ENCODE measurements around the gene OXNAD1.

OXNAD1 gene

DNA sequence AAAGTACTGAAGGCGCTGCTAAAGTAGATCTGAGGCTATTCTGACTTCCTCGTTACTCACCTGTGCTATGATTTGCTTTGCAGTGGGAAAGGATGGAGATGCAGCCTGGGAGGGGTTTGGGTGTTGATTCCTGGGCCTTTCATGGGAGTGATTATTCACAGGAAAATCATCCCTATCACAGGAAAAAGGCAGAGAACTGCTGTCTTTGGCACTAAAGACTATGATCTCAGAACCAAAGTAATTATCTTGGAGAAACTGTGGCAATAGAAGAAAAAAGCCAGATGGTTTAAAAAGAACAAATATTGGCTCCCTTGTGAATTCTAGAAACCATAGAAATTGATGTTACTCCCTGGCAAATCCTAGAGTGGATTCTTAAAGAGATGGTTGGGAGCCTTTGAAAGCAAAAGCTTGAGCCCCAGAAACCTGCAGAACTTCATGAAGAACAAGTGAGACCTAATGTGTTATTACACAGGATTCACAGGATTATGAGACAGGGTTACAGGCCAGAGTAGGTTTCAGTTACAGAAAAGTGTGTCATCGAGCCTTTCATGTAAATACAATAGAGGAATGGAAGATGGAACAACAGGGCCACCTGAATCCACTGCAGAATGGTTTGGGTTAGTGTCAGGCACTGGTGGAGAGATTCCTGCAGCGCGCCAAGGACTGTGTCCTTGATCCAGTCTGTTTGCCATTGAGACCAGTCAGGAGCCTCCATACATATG, 85.7 kb downstream of the OXNAD1 start:
- no peaks in the 10 kb centered on the region for H3K27me3 ChIP-seq (ENCODE audit: control insufficient read depth, insufficient read depth, low read length)
- TF ChIP-seq, protein P1, sequence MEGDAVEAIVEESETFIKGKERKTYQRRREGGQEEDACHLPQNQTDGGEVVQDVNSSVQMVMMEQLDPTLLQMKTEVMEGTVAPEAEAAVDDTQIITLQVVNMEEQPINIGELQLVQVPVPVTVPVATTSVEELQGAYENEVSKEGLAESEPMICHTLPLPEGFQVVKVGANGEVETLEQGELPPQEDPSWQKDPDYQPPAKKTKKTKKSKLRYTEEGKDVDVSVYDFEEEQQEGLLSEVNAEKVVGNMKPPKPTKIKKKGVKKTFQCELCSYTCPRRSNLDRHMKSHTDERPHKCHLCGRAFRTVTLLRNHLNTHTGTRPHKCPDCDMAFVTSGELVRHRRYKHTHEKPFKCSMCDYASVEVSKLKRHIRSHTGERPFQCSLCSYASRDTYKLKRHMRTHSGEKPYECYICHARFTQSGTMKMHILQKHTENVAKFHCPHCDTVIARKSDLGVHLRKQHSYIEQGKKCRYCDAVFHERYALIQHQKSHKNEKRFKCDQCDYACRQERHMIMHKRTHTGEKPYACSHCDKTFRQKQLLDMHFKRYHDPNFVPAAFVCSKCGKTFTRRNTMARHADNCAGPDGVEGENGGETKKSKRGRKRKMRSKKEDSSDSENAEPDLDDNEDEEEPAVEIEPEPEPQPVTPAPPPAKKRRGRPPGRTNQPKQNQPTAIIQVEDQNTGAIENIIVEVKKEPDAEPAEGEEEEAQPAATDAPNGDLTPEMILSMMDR (IDR thresholded peaks at IDR 0.05), result no peak
- no peaks in the 10 kb centered on the region for H3K79me2 ChIP-seq
- no peaks in the 10 kb centered on the region for H3K36me3 ChIP-seq (ENCODE audit: control insufficient read depth, insufficient read depth, low read length)
- H3K9me3 ChIP-seq (ENCODE audit: control insufficient read depth, low read length), result no peaks in the 10 kb centered on the region
- no peak overlapping the region for H3K4me3 ChIP-seq (ENCODE audit: low read depth, low read length)
- H3K4me2 ChIP-seq (ENCODE audit: low read length), result no peak overlapping the region
- no peak overlapping the region for H2AFZ ChIP-seq
- H3K4me1 ChIP-seq, result no peaks in the 10 kb centered on the region
- H3K27ac ChIP-seq, result no peak overlapping the region
- no peak overlapping the region for H3K9ac ChIP-seq

DNA sequence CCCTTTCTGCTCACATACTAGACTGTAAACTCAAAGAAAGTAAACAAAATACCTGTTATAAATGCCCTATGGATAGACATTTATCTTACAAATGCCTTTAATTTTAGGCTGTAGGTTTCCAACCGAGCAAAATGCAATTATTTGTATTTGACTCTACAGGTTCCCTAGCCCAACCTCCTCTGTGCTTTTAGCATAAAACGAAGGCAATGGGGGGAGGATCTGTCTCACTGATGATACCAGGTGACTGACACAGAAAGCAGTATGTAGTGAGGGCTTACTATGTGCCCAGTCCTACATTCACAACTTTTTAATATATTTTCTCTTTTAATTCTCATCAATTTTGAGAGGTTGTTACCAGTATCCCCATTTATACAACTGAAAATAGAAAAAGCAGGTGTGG, 87.4 kb downstream of the OXNAD1 start:
- Histone ChIP-seq H3K4me1 (no peaks in the 10 kb centered on the region), H3K27ac (no peak overlapping the region), H2AFZ (no peak overlapping the region), H3K9ac (no peak overlapping the region), H3K27me3 (ENCODE audit: control insufficient read depth, insufficient read depth, low read length) (no peaks in the 10 kb centered on the region), H3K36me3 (ENCODE audit: control insufficient read depth, insufficient read depth, low read length) (no peaks in the 10 kb centered on the region), H3K9me3 (ENCODE audit: control insufficient read depth, low read length) (no peaks in the 10 kb centered on the region), H3K4me2 (ENCODE audit: low read length) (no peak overlapping the region), H3K79me2 (no peaks in the 10 kb centered on the region), H3K4me3 (ENCODE audit: low read depth, low read length) (no peak overlapping the region)
- TF ChIP-seq, protein P1 (IDR thresholded peaks at IDR 0.05), result no peak

DNA sequence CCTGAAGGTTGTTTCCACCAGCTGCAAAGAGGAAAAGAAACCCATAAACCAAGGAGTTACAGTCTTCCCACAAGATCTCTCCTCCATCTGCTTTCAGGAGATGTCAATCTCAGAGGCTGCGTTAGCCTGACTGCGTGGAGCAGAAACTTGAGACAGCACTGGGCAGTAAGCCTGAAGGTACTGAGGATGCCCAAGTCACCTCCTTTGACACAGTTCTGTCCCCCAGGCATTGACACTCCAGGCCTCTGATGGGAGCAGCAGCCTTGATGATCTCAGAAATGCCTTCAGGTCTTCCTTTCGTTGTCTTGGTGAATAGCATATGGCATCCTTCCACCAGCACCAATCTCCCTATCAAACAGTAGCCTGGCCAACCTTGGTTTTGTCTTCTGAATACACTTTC, 89.3 kb downstream of the OXNAD1 start:
- Histone ChIP-seq H3K36me3 (ENCODE audit: control insufficient read depth, insufficient read depth, low read length) (no peaks in the 10 kb centered on the region), H3K79me2 (no peaks in the 10 kb centered on the region), H3K27me3 (ENCODE audit: control insufficient read depth, insufficient read depth, low read length) (no peaks in the 10 kb centered on the region), H3K4me1 (no peaks in the 10 kb centered on the region), H3K4me2 (ENCODE audit: low read length) (no peak overlapping the region), H3K9ac (no peak overlapping the region), H3K9me3 (ENCODE audit: control insufficient read depth, low read length) (no peaks in the 10 kb centered on the region), H2AFZ (no peak overlapping the region), H3K27ac (no peak overlapping the region), H3K4me3 (ENCODE audit: low read depth, low read length) (no peak overlapping the region)
- TF ChIP-seq, protein P1 (IDR thresholded peaks at IDR 0.05), result no peak
